ENCODE results near the gene ZMIZ1.

Gene ZMIZ1

DNA sequence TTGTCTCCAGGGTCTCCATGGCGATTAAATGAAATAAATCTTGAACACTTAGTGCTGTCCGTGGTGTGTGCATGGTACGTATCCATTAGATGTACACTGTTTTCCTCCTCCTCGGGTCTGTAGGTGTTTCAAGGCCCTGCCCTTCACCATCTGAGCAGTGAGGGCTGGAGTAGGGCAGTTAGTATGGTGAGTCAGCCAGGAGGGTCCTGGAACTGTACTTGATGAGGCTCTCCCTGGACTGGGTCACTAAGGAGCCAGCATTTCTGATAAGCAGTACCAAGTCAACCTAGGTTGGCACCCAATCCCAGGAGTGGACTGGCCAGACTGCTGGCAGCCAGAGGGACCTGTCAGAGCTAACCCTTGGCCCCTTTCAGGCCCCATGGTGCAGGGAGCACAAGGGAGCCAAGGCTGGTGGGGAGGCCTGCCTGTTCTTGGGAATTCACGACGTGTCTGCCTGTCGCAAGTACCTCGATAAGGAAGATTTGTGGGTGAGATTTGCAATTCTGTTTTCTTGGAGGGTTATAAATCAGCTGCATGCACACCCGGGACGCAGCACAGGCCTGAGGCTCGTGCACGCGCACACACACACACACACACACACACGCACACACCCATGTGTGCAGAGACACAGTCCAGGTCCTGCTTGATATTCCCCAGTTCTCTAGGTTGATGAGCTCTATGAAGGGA, 114.2 kb downstream of the ZMIZ1 start:
- Histone ChIP-seq H3K9ac (ENCODE audit: low read depth, low read length) (no peak overlapping the region), H3K9me3 (ENCODE audit: control insufficient read depth, insufficient read depth, low read length) (no peaks in the 10 kb centered on the region), H3K4me1 (ENCODE audit: insufficient read depth, low read length) (peaks cover 49% of the 10 kb centered on the region), H3K36me3 (ENCODE audit: insufficient read depth, low read length) (no peaks in the 10 kb centered on the region; the same call in 1 of the 2 replicates)

- H3K4me1 ChIP-seq (ENCODE audit: insufficient read depth, low read length): peaks cover 45% of the 10 kb centered on the region
- no peak overlapping the region for H3K9ac ChIP-seq (ENCODE audit: low read depth, low read length)
- H3K36me3 ChIP-seq (ENCODE audit: insufficient read depth, low read length): no peaks in the 10 kb centered on the region; the same call in 1 of the 2 replicates
- no peaks in the 10 kb centered on the region for H3K9me3 ChIP-seq (ENCODE audit: control insufficient read depth, insufficient read depth, low read length)
Observed at GRCh38 chr10:79183468-79183865, 114.7 kb downstream of the ZMIZ1 start.

DNA sequence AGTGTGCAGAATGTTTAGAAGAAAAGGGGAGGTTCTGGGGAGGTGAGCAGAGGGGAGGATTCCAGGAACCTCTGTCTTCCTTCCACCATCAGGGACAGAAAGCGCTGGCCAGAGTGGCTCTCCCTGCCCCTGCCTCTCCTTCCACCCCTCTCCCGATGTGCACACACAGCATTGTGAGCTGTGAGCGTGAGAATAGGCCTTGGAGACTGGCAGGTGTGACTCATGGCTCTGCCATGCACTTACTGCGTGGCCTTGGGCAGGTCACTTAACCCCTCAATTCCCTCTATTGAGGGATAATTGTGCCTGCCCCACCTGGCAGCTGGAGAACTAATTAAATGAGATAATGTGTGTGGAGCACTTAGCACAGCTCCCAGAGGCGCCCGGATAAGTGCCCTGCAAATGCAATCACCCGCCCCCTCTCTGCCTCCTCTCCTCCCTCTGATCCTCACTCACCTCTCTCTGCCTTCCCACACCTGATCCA, 115.4 kb downstream of the ZMIZ1 start:
- Histone ChIP-seq H3K9ac (ENCODE audit: low read depth, low read length) (no peak overlapping the region), H3K4me1 (ENCODE audit: insufficient read depth, low read length) (peaks cover 38% of the 10 kb centered on the region), H3K9me3 (ENCODE audit: control insufficient read depth, insufficient read depth, low read length) (no peaks in the 10 kb centered on the region), H3K36me3 (ENCODE audit: insufficient read depth, low read length) (no peaks in the 10 kb centered on the region; the same call in 1 of the 2 replicates)

DNA sequence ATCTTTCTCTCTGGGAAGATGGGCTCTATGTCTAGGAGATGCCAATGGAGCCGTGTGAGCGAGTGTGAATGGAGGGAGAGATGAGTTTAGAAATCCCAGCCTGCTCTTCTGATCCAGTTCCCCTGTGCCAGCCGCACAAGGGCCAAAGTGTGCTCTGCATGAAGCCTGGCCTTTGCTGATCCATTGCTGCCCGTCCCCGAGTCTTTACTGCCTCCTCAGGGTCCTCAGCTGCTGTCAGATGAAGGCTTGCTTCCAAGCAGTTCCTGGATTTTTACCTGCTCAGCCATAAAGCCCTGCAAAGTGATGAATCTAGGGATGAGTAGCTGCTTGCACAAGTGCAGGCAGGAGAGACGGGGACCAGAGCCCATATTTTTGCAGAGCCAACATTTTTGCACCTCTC, 115.9 kb downstream of the ZMIZ1 start:
- Histone ChIP-seq H3K36me3 (ENCODE audit: insufficient read depth, low read length) (no peaks in the 10 kb centered on the region), H3K9me3 (ENCODE audit: control insufficient read depth, insufficient read depth, low read length) (no peaks in the 10 kb centered on the region), H3K4me1 (ENCODE audit: insufficient read depth, low read length) (peaks cover 34% of the 10 kb centered on the region), H3K9ac (ENCODE audit: low read depth, low read length) (no peak overlapping the region)

- H3K9me3 ChIP-seq (ENCODE audit: control insufficient read depth, insufficient read depth, low read length): no peaks in the 10 kb centered on the region
- no peak overlapping the region for H3K9ac ChIP-seq (ENCODE audit: low read depth, low read length)
- H3K4me1 ChIP-seq (ENCODE audit: insufficient read depth, low read length): peaks cover 34% of the 10 kb centered on the region
- H3K36me3 ChIP-seq (ENCODE audit: insufficient read depth, low read length): no peaks in the 10 kb centered on the region
Observed at GRCh38 chr10:79185067-79185774, 116.5 kb downstream of the ZMIZ1 start.

GRCh38 chr10:79185796-79186374, 117.1 kb downstream of the ZMIZ1 start:
- no peaks in the 10 kb centered on the region for H3K36me3 ChIP-seq (ENCODE audit: insufficient read depth, low read length)

GRCh38 chr10:79186486-79187120, 117.8 kb downstream of the ZMIZ1 start:
- no peaks in the 10 kb centered on the region; the same call in 1 of the 2 replicates for H3K9me3 ChIP-seq (ENCODE audit: control insufficient read depth, insufficient read depth, low read length)
- H3K4me1 ChIP-seq (ENCODE audit: insufficient read depth, low read length): peaks cover 34% of the 10 kb centered on the region
- no peak overlapping the region for H3K9ac ChIP-seq (ENCODE audit: low read depth, low read length)
- no peaks in the 10 kb centered on the region for H3K36me3 ChIP-seq (ENCODE audit: insufficient read depth, low read length)

More at GRCh38 chr10:79185796-79186374, 117.1 kb downstream of the ZMIZ1 start:
- H3K9ac ChIP-seq (ENCODE audit: low read depth, low read length): no peak overlapping the region
- H3K4me1 ChIP-seq (ENCODE audit: insufficient read depth, low read length): peaks cover 34% of the 10 kb centered on the region
- no peaks in the 10 kb centered on the region for H3K9me3 ChIP-seq (ENCODE audit: control insufficient read depth, insufficient read depth, low read length)

- Histone ChIP-seq H3K4me1 (ENCODE audit: insufficient read depth, low read length) (peaks cover 34% of the 10 kb centered on the region), H3K9ac (ENCODE audit: low read depth, low read length) (no peak overlapping the region), H3K9me3 (ENCODE audit: control insufficient read depth, insufficient read depth, low read length) (no peaks in the 10 kb centered on the region; the same call in 1 of the 2 replicates), H3K36me3 (ENCODE audit: insufficient read depth, low read length) (no peaks in the 10 kb centered on the region)
Observed at GRCh38 chr10:79187121-79187940, 118.6 kb downstream of the ZMIZ1 start.

GRCh38 chr10:79188154-79188965, 119.6 kb downstream of the ZMIZ1 start:
- Histone ChIP-seq H3K36me3 (ENCODE audit: insufficient read depth, low read length) (no peaks in the 10 kb centered on the region), H3K9ac (ENCODE audit: low read depth, low read length) (no peak overlapping the region), H3K4me1 (ENCODE audit: insufficient read depth, low read length) (peaks cover 29% of the 10 kb centered on the region), H3K9me3 (ENCODE audit: control insufficient read depth, insufficient read depth, low read length) (no peaks in the 10 kb centered on the region; the same call in 1 of the 2 replicates)

DNA sequence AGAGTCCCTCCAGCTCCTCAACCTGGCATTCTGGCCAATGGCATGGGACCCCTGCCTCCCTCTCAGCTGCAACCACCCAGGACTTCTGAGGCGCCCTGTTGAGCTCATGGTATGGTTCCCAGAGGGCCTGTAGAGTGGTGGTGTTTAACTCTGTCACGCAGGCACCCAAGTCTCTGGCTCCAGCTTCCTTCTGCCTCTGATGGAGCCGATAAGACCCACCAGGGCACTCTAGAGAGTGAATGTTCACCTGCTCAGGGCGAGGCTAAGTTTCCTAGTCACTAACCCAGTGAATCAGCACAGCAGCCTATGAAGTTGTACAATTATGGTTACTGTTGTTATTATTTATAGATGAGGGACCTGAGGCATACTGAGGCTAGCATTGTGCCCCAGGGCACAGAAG, 120.4 kb downstream of the ZMIZ1 start:
- Histone ChIP-seq H3K9ac (ENCODE audit: low read depth, low read length) (no peak overlapping the region), H3K9me3 (ENCODE audit: control insufficient read depth, insufficient read depth, low read length) (no peaks in the 10 kb centered on the region; the same call in 1 of the 2 replicates), H3K4me1 (ENCODE audit: insufficient read depth, low read length) (peaks cover 24% of the 10 kb centered on the region), H3K36me3 (ENCODE audit: insufficient read depth, low read length) (no peaks in the 10 kb centered on the region)

DNA sequence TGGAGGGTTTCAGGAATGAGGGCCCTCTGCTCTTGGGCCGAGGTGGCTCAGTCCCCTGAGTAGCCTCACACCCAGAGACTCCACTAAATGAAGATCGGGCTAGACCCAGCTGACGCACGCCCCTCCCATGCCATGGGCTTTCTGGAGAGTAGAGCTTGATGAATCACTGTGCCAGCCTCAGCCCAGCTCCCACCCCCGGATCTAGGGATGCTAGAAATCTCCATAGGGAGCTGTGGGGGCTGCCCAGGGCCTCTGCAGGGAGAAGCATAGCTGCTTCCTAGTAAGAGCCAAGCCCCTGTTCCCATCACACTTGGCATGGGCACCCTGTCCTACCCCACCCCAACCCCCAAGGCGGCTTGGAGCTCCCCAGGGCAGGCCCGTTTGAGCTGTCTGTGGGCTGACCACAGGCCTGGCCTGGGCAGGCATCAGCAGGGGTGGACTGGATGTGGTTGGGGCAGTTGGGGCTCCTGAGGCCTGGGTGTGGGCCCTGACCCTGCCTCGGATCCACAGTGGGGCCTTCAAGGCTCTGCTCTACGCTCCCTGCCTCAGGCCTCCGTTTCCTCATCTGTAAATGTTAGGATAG, 121.2 kb downstream of the ZMIZ1 start:
- Histone ChIP-seq H3K36me3 (ENCODE audit: insufficient read depth, low read length) (no peaks in the 10 kb centered on the region), H3K9me3 (ENCODE audit: control insufficient read depth, insufficient read depth, low read length) (no peaks in the 10 kb centered on the region; the same call in 1 of the 2 replicates), H3K9ac (ENCODE audit: low read depth, low read length) (no peak overlapping the region), H3K4me1 (ENCODE audit: insufficient read depth, low read length) (peaks cover 23% of the 10 kb centered on the region)

- Histone ChIP-seq H3K36me3 (ENCODE audit: insufficient read depth, low read length) (no peaks in the 10 kb centered on the region), H3K4me1 (ENCODE audit: insufficient read depth, low read length) (peaks cover 18% of the 10 kb centered on the region), H3K9ac (ENCODE audit: low read depth, low read length) (no peak overlapping the region), H3K9me3 (ENCODE audit: control insufficient read depth, insufficient read depth, low read length) (no peaks in the 10 kb centered on the region; the same call in 1 of the 2 replicates)
Observed at GRCh38 chr10:79190740-79191261, 122.0 kb downstream of the ZMIZ1 start.

Measured in ES-I3 (cell line).